Neural progenitor cell (in vitro differentiated cells): Measurements from ENCODE around the gene SNX9. TPM values are rescaled to one million over a fixed set of nuclear protein-coding genes. Genes with fewer than 3 reads are reported as not detected.

Source experiments
- DNase-seq: peaks from one replicate; pipeline ENCODE4 v3.0.0-alpha.2; 2016; ENCODE audit warnings: low spot score
- H2AFZ ChIP-seq: fragments of 200-600 bp; sonication (generic); replicated peaks from 2 replicates; pipeline ENCODE4 v1.6.1; 2016; ENCODE audit warnings: antibody characterized with exemption
- H3F3A ChIP-seq: fragments of 200-600 bp; sonication (generic); 2 replicates; pipeline ENCODE4 v1.6.1; 2016; ENCODE audit warnings: antibody characterized with exemption, low read depth
- H3K27ac ChIP-seq: fragments of 200-600 bp; sonication (generic); 2 replicates; pipeline ENCODE4 v1.5.1; 2016; ENCODE audit warnings: mild to moderate bottlenecking
- H3K27me3 ChIP-seq: fragments of 200-600 bp; sonication (generic); 2 replicates; pipeline ENCODE4 v1.6.1; 2016; ENCODE audit warnings: mild to moderate bottlenecking, moderate library complexity
- H3K36me3 ChIP-seq: fragments of 200-600 bp; sonication (generic); 2 replicates; pipeline ENCODE4 v1.5.1; 2016
- H3K4me1 ChIP-seq: fragments of 200-600 bp; sonication (generic); 2 replicates; pipeline ENCODE4 v1.6.1; 2016; ENCODE audit warnings: mixed run types
- H3K4me2 ChIP-seq: fragments of 200-600 bp; sonication (generic); 2 replicates; pipeline ENCODE4 v1.6.1; 2016
- H3K4me3 ChIP-seq: fragments of 200-600 bp; sonication (generic); 2 replicates; pipeline ENCODE4 v1.5.1; 2016
- H3K79me2 ChIP-seq: fragments of 200-600 bp; sonication (generic); 2 replicates; pipeline ENCODE4 v1.6.1; 2016; ENCODE audit warnings: low read depth
- H3K9ac ChIP-seq: fragments of 200-600 bp; sonication (generic); 2 replicates; pipeline ENCODE4 v1.6.1; 2016
- H3K9me3 ChIP-seq: fragments of 200-600 bp; sonication (generic); 2 replicates; pipeline ENCODE4 v1.5.1; 2016; ENCODE audit warnings: low read depth
- H4K20me1 ChIP-seq: fragments of 200-600 bp; sonication (generic); 2 replicates; pipeline ENCODE4 v1.6.1; 2016; ENCODE audit warnings: low read depth
- H3K27ac Mint-ChIP-seq: 3 replicates; pipeline ENCODE4 v1.8.0; 2021; ENCODE audit warnings: mixed read lengths
- H3K27me3 Mint-ChIP-seq: 2 replicates; pipeline ENCODE4 v1.8.0; 2022; ENCODE audit warnings: low read depth, mild to moderate bottlenecking, inconsistent platforms, moderate library complexity, mixed read lengths; ENCODE audit not compliant: insufficient read depth
- H3K36me3 Mint-ChIP-seq: 3 replicates; pipeline ENCODE4 v1.8.0; 2021; ENCODE audit warnings: mixed read lengths
- H3K4me1 Mint-ChIP-seq: 3 replicates; pipeline ENCODE4 v1.8.0; 2021; ENCODE audit warnings: mixed read lengths
- H3K4me3 Mint-ChIP-seq: 3 replicates; pipeline ENCODE4 v1.8.0; 2021; ENCODE audit warnings: mild to moderate bottlenecking, moderate library complexity, mixed read lengths
- H3K9me3 Mint-ChIP-seq: 3 replicates; pipeline ENCODE4 v1.8.0; 2020; ENCODE audit warnings: mixed read lengths
- EZH2 ChIP-seq: fragments of 200-600 bp; sonication (generic); IDR thresholded peaks from 2 replicates; pipeline ENCODE4 v1.6.1; 2017; ENCODE audit warnings: antibody characterized with exemption, mild to moderate bottlenecking, moderate library complexity
- EZH2phosphoT487 ChIP-seq: fragments of 200-600 bp; sonication (generic); IDR thresholded peaks from 2 replicates; pipeline ENCODE4 v1.6.1; 2017; ENCODE audit warnings: antibody characterized with exemption
- total RNA-seq: library from RNA; depleted of rRNA; stranded (reverse); fragments of >200 nt; gene quantifications from 2 replicates; pipeline ENCODE4 v1.2.3, GENCODE V29; 2015; ENCODE audit warnings: low replicate concordance
- TF ChIP-seq, protein P1 (sequence below): fragments of 200-600 bp; sonication (generic); IDR thresholded peaks from 2 replicates; pipeline ENCODE4 v1.5.1; 2017; ENCODE audit warnings: antibody characterized with exemption, mild to moderate bottlenecking

The SNX9 gene
- total RNA-seq, 1 donor from 2014 or later = 17.8 TPM

DNA sequence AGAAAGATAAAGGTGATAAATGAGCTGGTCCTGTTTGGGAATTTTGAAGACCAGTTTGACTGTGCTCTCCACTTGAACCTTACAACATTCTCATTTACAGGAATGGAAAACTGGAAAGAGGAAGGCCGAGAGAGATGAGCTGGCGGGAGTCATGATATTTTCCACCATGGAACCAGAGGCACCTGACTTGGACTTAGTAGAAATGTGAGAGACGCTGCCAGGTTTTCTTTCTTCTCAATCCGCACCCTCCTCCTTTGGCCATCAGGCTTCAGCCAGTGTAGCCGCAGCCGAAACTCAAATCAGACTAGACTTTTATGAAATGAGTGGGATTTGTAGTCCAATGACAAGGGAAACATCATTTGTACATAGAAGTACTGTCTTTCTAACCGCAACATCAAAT, 104.0 kb downstream of the SNX9 start:
- Histone ChIP-seq H2AFZ (no peak overlapping the region), H3K27ac (no peak overlapping the region), H3K79me2 (no peaks in the 10 kb centered on the region), H3K36me3 (no peaks in the 10 kb centered on the region), H3K4me2 (no peak overlapping the region), H3K9ac (no peak overlapping the region), H3K27me3 (no peaks in the 10 kb centered on the region), H3F3A (no peaks in the 10 kb centered on the region), H3K4me3 (no peak overlapping the region), H3K4me1 (no peaks in the 10 kb centered on the region), H4K20me1 (no peaks in the 10 kb centered on the region), H3K9me3 (no peaks in the 10 kb centered on the region)
- Mint-ChIP-seq H3K4me1 (no peaks in the 10 kb centered on the region), H3K9me3 (no peaks in the 10 kb centered on the region), H3K4me3 (no peak overlapping the region), H3K36me3 (peaks cover 39% of the 10 kb centered on the region), H3K27me3 (peaks cover 2% of the 10 kb centered on the region), H3K27ac (no peak overlapping the region)
- no peak for DNase-seq
- TF ChIP-seq EZH2 (no peak), EZH2phosphoT487 (no peak)
- TF ChIP-seq, protein P1, sequence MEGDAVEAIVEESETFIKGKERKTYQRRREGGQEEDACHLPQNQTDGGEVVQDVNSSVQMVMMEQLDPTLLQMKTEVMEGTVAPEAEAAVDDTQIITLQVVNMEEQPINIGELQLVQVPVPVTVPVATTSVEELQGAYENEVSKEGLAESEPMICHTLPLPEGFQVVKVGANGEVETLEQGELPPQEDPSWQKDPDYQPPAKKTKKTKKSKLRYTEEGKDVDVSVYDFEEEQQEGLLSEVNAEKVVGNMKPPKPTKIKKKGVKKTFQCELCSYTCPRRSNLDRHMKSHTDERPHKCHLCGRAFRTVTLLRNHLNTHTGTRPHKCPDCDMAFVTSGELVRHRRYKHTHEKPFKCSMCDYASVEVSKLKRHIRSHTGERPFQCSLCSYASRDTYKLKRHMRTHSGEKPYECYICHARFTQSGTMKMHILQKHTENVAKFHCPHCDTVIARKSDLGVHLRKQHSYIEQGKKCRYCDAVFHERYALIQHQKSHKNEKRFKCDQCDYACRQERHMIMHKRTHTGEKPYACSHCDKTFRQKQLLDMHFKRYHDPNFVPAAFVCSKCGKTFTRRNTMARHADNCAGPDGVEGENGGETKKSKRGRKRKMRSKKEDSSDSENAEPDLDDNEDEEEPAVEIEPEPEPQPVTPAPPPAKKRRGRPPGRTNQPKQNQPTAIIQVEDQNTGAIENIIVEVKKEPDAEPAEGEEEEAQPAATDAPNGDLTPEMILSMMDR = no peak

DNA sequence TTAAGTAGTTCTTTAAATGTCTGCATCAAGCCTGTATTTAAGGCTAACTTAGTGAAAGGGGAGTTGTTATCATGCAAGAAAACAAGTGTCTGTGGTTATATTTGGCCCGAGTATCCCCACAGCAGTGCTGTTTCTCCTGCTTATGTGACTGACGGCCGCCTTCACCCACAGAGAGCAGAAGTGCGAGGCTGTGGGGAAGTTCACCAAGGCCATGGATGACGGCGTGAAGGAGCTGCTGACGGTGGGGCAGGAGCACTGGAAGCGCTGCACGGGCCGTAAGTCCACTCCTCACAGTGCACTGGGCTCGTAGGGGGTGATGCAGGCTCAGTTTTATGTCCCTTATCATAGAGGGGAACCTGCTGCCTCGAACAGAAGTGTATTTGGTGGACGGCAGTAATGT, 105.4 kb downstream of the SNX9 start:
- no peak for DNase-seq
- TF ChIP-seq EZH2 (no peak), EZH2phosphoT487 (no peak)
- TF ChIP-seq, protein P1 = no peak
- Mint-ChIP-seq H3K4me3 (no peak overlapping the region), H3K4me1 (no peaks in the 10 kb centered on the region), H3K27me3 (peaks cover 3% of the 10 kb centered on the region), H3K27ac (no peak overlapping the region), H3K36me3 (peaks cover 32% of the 10 kb centered on the region), H3K9me3 (no peaks in the 10 kb centered on the region)
- no peaks in the 10 kb centered on the region for H3K4me1 ChIP-seq
- no peak overlapping the region for H3K27ac ChIP-seq
- no peaks in the 10 kb centered on the region for H3K79me2 ChIP-seq
- no peaks in the 10 kb centered on the region for H3K27me3 ChIP-seq
- H3K9ac ChIP-seq = no peak overlapping the region
- no peak overlapping the region for H3K4me3 ChIP-seq
- H3K9me3 ChIP-seq = no peaks in the 10 kb centered on the region
- H3K36me3 ChIP-seq = no peaks in the 10 kb centered on the region
- no peaks in the 10 kb centered on the region for H3F3A ChIP-seq
- no peaks in the 10 kb centered on the region for H4K20me1 ChIP-seq
- H2AFZ ChIP-seq = no peak overlapping the region
- H3K4me2 ChIP-seq = no peak overlapping the region

DNA sequence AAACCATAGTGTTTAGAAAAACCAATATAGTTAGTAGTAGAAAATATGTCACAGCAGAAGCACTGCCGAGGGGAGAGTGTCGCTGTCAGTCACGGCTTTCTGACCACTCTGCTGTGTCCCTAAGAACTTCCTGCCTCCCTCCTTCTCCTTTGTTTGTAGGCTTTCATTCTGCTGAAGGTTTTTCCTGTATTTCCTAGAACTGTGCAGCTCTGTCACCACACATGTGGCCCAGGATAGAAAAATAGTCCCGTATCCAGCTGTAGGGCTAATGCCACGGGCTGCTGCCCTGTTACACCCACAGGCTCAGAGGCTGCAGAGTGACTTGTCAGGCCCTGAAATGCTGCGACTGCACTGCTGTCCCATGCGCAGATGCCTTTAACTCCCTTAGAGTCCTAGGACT, 106.0 kb downstream of the SNX9 start:
- H3K27ac Mint-ChIP-seq = no peak overlapping the region

More for the DNA sequence above, 106.0 kb downstream of the SNX9 start:
- H3K27ac ChIP-seq = no peak overlapping the region
- DNase-seq = no peak
- Mint-ChIP-seq H3K4me1 (no peaks in the 10 kb centered on the region), H3K4me3 (no peak overlapping the region), H3K27me3 (peaks cover 3% of the 10 kb centered on the region), H3K36me3 (peaks cover 29% of the 10 kb centered on the region), H3K9me3 (no peaks in the 10 kb centered on the region)
- TF ChIP-seq EZH2phosphoT487 (no peak), EZH2 (no peak)
- TF ChIP-seq, protein P1 = no peak
- no peaks in the 10 kb centered on the region for H4K20me1 ChIP-seq
- no peaks in the 10 kb centered on the region for H3K4me1 ChIP-seq
- H3K36me3 ChIP-seq = no peaks in the 10 kb centered on the region
- no peaks in the 10 kb centered on the region for H3K27me3 ChIP-seq
- H3K4me2 ChIP-seq = no peak overlapping the region
- no peak overlapping the region for H2AFZ ChIP-seq
- H3K9ac ChIP-seq = no peak overlapping the region
- no peaks in the 10 kb centered on the region for H3K9me3 ChIP-seq
- no peak overlapping the region for H3K4me3 ChIP-seq
- no peaks in the 10 kb centered on the region for H3K79me2 ChIP-seq
- no peaks in the 10 kb centered on the region for H3F3A ChIP-seq
